Stomach (tissue), 4 donors: ENCODE results near the gene GPR183.

Source experiments
- CTCF ChIP-seq, 7 experiments: fragments of 450-650 bp in 4 of 7; fragments of 200-600 bp in 3 of 7; sonication (generic) in 3 of 7; IDR thresholded peaks; one replicate each; pipeline ENCODE4 v1.5.1; 2016 to 2019; ENCODE audit warnings: antibody characterized with exemption in 7 of 7, control low read depth in 2 of 7, mild to moderate bottlenecking in 1 of 7
- EP300 ChIP-seq: sonication (generic); formaldehyde crosslinking; IDR thresholded peaks from one replicate; pipeline ENCODE4 v1.6.1; 2017; ENCODE audit warnings: antibody characterized with exemption
- POLR2A ChIP-seq, 4 donors: fragments of 450-650 bp; IDR thresholded peaks; one replicate each; pipeline ENCODE4 v1.6.1; 2016; ENCODE audit warnings: antibody characterized with exemption in 4 of 4, control low read depth in 2 of 4, mild to moderate bottlenecking in 1 of 4, moderate library complexity in 1 of 4
- POLR2AphosphoS5 ChIP-seq, 3 donors: sonication (generic); formaldehyde crosslinking; IDR thresholded peaks; one replicate each; pipeline ENCODE4 v1.6.1; 2016; ENCODE audit warnings: antibody characterized with exemption in 3 of 3

- TF ChIP-seq CTCF (IDR thresholded peaks at IDR 0.05) (no peak), POLR2A (IDR thresholded peaks at IDR 0.05) (no peak), POLR2AphosphoS5 (IDR thresholded peaks at IDR 0.05) (no peak), EP300 (no peak)
Measured at GRCh38 chr13:99277629-99278028, 29.6 kb downstream of the GPR183 start.
